K562 (cell line): ENCODE results near the gene PLXNB3. TPM values are rescaled to one million over a fixed set of nuclear protein-coding genes. Genes with fewer than 3 reads are reported as not detected.

Experiments
- ATAC-seq: fragments of 200-7000 bp; cut with Tn5 transposase; 3 replicates; pipeline ENCODE4 v1.9.1; 2020; ENCODE audit warnings: moderate library complexity
- BruUV-seq: library from RNA; stranded (reverse); fragments of 400-500 nt; replicated peaks from 2 replicates; lab custom pipeline; 2021; lab: Mats Ljungman, UMichigan
- CTCF ChIA-PET: fragments of 300-600 bp; formaldehyde crosslinking; extraction: SDS; loops from one replicate; lab custom pipeline; 2021; ENCODE audit warnings: low intra/inter-chr PET ratio; lab: Yijun Ruan, JAX
- POLR2A ChIA-PET: fragments of 300-600, 350-650 bp; sonication (Branson Sonifier 250); formaldehyde crosslinking; extraction: SDS; loops from one replicate; lab custom pipeline; 2021; ENCODE audit warnings: antibody characterized with exemption, inconsistent platforms; lab: Yijun Ruan, JAX
- DNase-seq, 4 experiments: peaks; one replicate each; pipeline versions ENCODE4 v3.0.0 to v3.0.0-alpha.2; 2011 to 2018; ENCODE audit warnings: low spot score in 3 of 4, mixed read lengths in 3 of 4; ENCODE audit errors: extremely low read depth in 1 of 4
- FAIRE-seq: peaks from 2 replicates; lab custom pipeline; 2011; peaks lifted over from hg19 to GRCh38; lab: Jason Lieb, UNC
- H2AFZ ChIP-seq: 2 replicates; pipeline ENCODE4 v1.6.0; 2011; ENCODE audit warnings: low read depth, low read length, control low read depth, inconsistent platforms
- H3K27ac ChIP-seq: fragments of 200-600 bp; 3 replicates; pipeline ENCODE4 v1.8.0; 2011; ENCODE audit warnings: low read depth, mild to moderate bottlenecking, control low read depth, inconsistent platforms, low read length, moderate library complexity, mixed read lengths; ENCODE audit errors: extremely low read depth
- H3K27me3 ChIP-seq, 2 experiments: fragments of 300-600 bp in 1 of 2; 2 replicates in 1 of 2; 3 replicates in 1 of 2; pipeline versions ENCODE4 v1.6.0 to v1.8.0; 2011; ENCODE audit warnings: inconsistent platforms in 2 of 2, low read length in 2 of 2, mild to moderate bottlenecking in 1 of 2, mixed read lengths in 1 of 2, moderate library complexity in 1 of 2; ENCODE audit not compliant: control insufficient read depth in 2 of 2, insufficient read depth in 2 of 2
- H3K36me3 ChIP-seq: fragments of 300-600 bp; 3 replicates; pipeline ENCODE4 v1.8.0; 2011; ENCODE audit warnings: mild to moderate bottlenecking, low read length, inconsistent platforms; ENCODE audit not compliant: control insufficient read depth, insufficient read depth
- H3K4me1 ChIP-seq, 2 experiments: fragments of 200-600 bp in 1 of 2; replicated peaks in 1 of 2; 2 replicates in 1 of 2; 3 replicates in 1 of 2; pipeline versions ENCODE4 v1.5.1 to v1.8.0; 2011; ENCODE audit warnings: inconsistent platforms in 2 of 2, low read length in 2 of 2, mild to moderate bottlenecking in 1 of 2, mixed read lengths in 1 of 2, moderate library complexity in 1 of 2; ENCODE audit not compliant: control insufficient read depth in 2 of 2, insufficient read depth in 2 of 2
- H3K4me2 ChIP-seq: 2 replicates; pipeline ENCODE4 v1.6.1; 2011; ENCODE audit warnings: low read length, control low read depth, inconsistent platforms, mixed read lengths; ENCODE audit not compliant: insufficient read depth
- H3K4me3 ChIP-seq: fragments of 200-600 bp; sonication (generic), shearing (Covaris generic); 2 replicates; pipeline ENCODE4 v1.5.1; 2016; ENCODE audit warnings: control low read depth, inconsistent platforms
- H3K79me2 ChIP-seq: fragments of 200-600 bp; 3 replicates; pipeline ENCODE4 v1.8.0; 2011; ENCODE audit warnings: low read length, inconsistent platforms; ENCODE audit not compliant: control insufficient read depth, insufficient read depth
- H3K9ac ChIP-seq, 2 experiments: 2 replicates each; pipeline versions ENCODE4 v1.6.0 to v1.6.1; 2011; ENCODE audit warnings: low read depth in 2 of 2, low read length in 2 of 2, control low read depth in 1 of 2, inconsistent platforms in 1 of 2, mild to moderate bottlenecking in 1 of 2, mixed read lengths in 1 of 2; ENCODE audit not compliant: insufficient read depth in 1 of 2
- H3K9me1 ChIP-seq: one replicate; pipeline ENCODE4 v1.6.0; 2011; ENCODE audit warnings: inconsistent platforms, mild to moderate bottlenecking, low read length, moderate library complexity; ENCODE audit not compliant: control insufficient read depth, insufficient read depth
- H3K9me3 ChIP-seq: replicated peaks from 2 replicates; pipeline ENCODE4 v1.5.1; 2011; ENCODE audit warnings: low read depth, low read length, inconsistent platforms; ENCODE audit not compliant: control insufficient read depth, insufficient read depth
- H4K20me1 ChIP-seq: replicated peaks from 2 replicates; pipeline ENCODE4 v1.6.1; 2011; ENCODE audit warnings: low read length, inconsistent platforms, mixed read lengths; ENCODE audit not compliant: control insufficient read depth, insufficient read depth
- ELF2 ChIP-seq: fragments of 250-450 bp; sonication (Bioruptor Pico); IDR thresholded peaks from 2 replicates; pipeline ENCODE4 v1.5.0; 2021; ENCODE audit warnings: mild to moderate bottlenecking
- JUN ChIP-seq, 2 experiments: sonication (generic) in 1 of 2; formaldehyde crosslinking in 1 of 2; IDR thresholded peaks; 2 replicates each; pipeline versions ENCODE4 v1.6.1 to v1.8.0; 2012 to 2022; ENCODE audit warnings: borderline replicate concordance in 2 of 2, mild to moderate bottlenecking in 2 of 2, improper control_type of control experiment in 1 of 2, low read depth in 1 of 2, low read length in 1 of 2, missing genetic modification reagents in 1 of 2
- NFIC ChIP-seq: fragments of 450-650 bp; IDR thresholded peaks from 2 replicates; pipeline ENCODE4 v1.6.1; 2017; ENCODE audit warnings: mild to moderate bottlenecking, inconsistent platforms
- ZBTB17 ChIP-seq: fragments of 450-650 bp; formaldehyde crosslinking; IDR thresholded peaks from 2 replicates; pipeline ENCODE4 v1.4.0; 2020; ENCODE audit warnings: mild to moderate bottlenecking
- WGBS: fragments of 100-300 bp; shearing (Covaris generic); methylation state at CpG from one replicate; pipeline ENCODE4 v1.1.6; 2016; ENCODE audit warnings: low coverage, mixed read lengths; ENCODE audit not compliant: insufficient coverage; ENCODE audit errors: missing lambda C conversion rate; 5-methylcytosine and 5-hydroxymethylcytosine counted together
- in situ Hi-C: fragments of 300-500 bp; cut with MboI; formaldehyde crosslinking; loops from 4 replicates; pipeline ENCODE4 v1.15.0; 2018; ENCODE audit warnings: inconsistent platforms, mixed read lengths
- intact Hi-C: fragments of 100-400 bp; cut with micrococcal nuclease; formaldehyde crosslinking; loops from 2 replicates; pipeline ENCODE4 v1.14.2; 2022
- polyA plus RNA-seq, 8 experiments: library from polyadenylated mRNA; depleted of rRNA in 4 of 8; stranded (reverse) in 5 of 8; unstranded in 3 of 8; fragments of >200 nt; fragmentation: Nextera tagmentation in 2 of 8; fragmentation: Illumina TruSeq in 1 of 8; extraction: Ambion mirVana in 2 of 8; extraction: Trizol in 1 of 8; gene quantifications; 2 replicates each; pipeline versions ENCODE4 v1.2.1 to v1.2.3, GENCODE V29; 2011 to 2014; ENCODE audit warnings: inconsistent platforms in 1 of 8, missing spikeins in 1 of 8
- total RNA-seq, 7 experiments: library from RNA; depleted of rRNA in 6 of 7; stranded (reverse); fragments of >200 nt in 6 of 7; fragmentation: Illumina TruSeq in 2 of 7; extraction: Trizol in 2 of 7; gene quantifications; 2 replicates each; pipeline versions ENCODE4 v1.2.1 to v1.2.3, GENCODE V29; 2011 to 2021; ENCODE audit warnings: low replicate concordance in 1 of 7
- TF ChIP-seq, protein P1 (sequence below): fragments of 250-450 bp; sonication (Bioruptor Pico); IDR thresholded peaks from 2 replicates; pipeline ENCODE4 v1.8.0; 2021; ENCODE audit warnings: moderate library complexity, mild to moderate bottlenecking, inconsistent platforms
- TF ChIP-seq, protein P2 (sequence below): sonication (generic); formaldehyde crosslinking; IDR thresholded peaks from 2 replicates; pipeline ENCODE4 v1.9.0; 2022; ENCODE audit warnings: mild to moderate bottlenecking, missing genetic modification reagents

Gene PLXNB3
- total and polyA plus RNA-seq, 9 of the 15 experiments (the other 6 are each of a cell fraction or from before 2014, with no cell fraction given), result 0.22 to 2.0 (median 1.4) TPM; not detected in 2

DNA sequence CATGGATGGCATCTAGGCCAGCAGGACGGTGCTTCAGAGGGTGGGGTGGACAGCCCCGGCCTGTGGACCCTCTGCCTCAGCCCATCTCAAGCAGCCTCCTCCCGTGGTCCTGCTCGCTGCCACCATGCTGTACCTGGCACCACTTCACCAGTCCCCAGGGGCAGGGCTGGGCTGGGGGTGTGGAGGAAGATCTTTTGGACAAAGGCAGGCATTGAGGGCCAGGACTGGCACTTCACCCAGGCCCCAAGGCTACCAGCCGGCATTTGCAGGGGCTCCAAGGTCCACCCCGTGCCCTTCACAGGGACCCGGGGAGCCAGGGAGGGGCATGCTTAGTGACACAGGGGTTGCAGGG, 713 bp downstream of the PLXNB3 start:
- H3K9ac ChIP-seq, result peak overlapping the region; percentile 92 to 96

More for the DNA sequence above, 713 bp downstream of the PLXNB3 start:
- BruUV-seq, result no TSS peak
- no peaks in the 10 kb centered on the region for H4K20me1 ChIP-seq
- H3K4me2 ChIP-seq, result peak overlapping the region; percentile 87
- peak overlapping the region; percentile 99 for H3K27ac ChIP-seq
- peaks cover 15 to 72% of the 10 kb centered on the region in 2 experiments for H3K4me1 ChIP-seq
- POLR2A ChIA-PET, result interaction anchor here (0.8 kb wide), 1 partner anchor 88 kb away, joined by 3 read pairs; no protein-coding TSS in a partner anchor
- H3K9me3 ChIP-seq, result no peaks in the 10 kb centered on the region
- intact Hi-C loops, result loop anchor here (2.0 to 5.0 kb wide), 3 partner anchors 30 to 182 kb away; partner anchors contain the start of genes ARHGAP4, IDH3G and SSR4
- no peak for TF ChIP-seq ZBTB17 (CRISPR knock-in tag)
- TF ChIP-seq ELF2 (CRISPR knock-in tag), result no peak
- TF ChIP-seq, protein P1, sequence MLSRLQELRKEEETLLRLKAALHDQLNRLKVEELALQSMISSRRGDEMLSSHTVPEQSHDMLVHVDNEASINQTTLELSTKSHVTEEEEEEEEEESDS (CRISPR knock-in tag), result no peak
- no peak for TF ChIP-seq NFIC
- TF ChIP-seq, protein P2, sequence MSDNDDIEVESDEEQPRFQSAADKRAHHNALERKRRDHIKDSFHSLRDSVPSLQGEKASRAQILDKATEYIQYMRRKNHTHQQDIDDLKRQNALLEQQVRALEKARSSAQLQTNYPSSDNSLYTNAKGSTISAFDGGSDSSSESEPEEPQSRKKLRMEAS (CRISPR knock-in tag), result no peak
- no peak for TF ChIP-seq JUN (IDR thresholded peaks at IDR 0.05; ENCODE audit: borderline replicate concordance, low read depth, low read length)
- no peak for TF ChIP-seq JUN (CRISPR knock-in tag; IDR thresholded peaks at IDR 0.05; ENCODE audit: borderline replicate concordance)
- CTCF ChIA-PET, result interaction anchor here (0.8 to 1.4 kb wide), 2 partner anchors 183 to 189 kb away, joined by 3 to 7 read pairs; no protein-coding TSS in a partner anchor
- H3K27me3 ChIP-seq, result no peaks in the 10 kb centered on the region
- no peak for ATAC-seq
- WGBS, result 51% methylated on average over 4 of the region's 7 CpGs
- no peaks in the 10 kb centered on the region for H3K36me3 ChIP-seq
- peaks cover 14% of the 10 kb centered on the region for H3K79me2 ChIP-seq
- in situ Hi-C loops, result no loop called here
- no peak for DNase-seq
- H3K4me3 ChIP-seq, result peak overlapping the region; percentile 51
- no peak for FAIRE-seq
- no peaks in the 10 kb centered on the region for H3K9me1 ChIP-seq
- H2AFZ ChIP-seq, result no peak overlapping the region
